ENCODE data around the gene CLK3.

CLK3 gene

DNA sequence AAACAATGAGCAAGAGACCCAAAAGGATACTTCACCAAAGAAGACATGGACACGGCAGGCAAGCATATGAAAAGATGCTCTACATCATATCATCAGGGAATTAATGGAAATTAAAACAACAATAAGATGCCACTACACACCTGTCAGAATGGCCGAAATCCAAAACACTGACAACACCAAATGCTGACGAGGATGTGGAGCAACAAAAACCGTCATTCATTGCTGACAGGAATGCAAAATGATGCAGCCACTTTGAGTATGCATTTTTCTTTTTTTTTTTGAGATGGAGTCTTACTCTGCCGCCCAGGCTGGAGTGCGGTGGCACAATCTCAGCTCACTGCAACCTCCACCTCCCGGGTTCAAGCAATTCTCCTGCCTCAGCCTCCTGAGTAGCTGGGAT lies 61.2 kb downstream of the CLK3 start:
- Histone ChIP-seq H3K27me3 (ENCODE audit: insufficient read depth, poor library complexity, severe bottlenecking) (no peaks in the 10 kb centered on the region), H3K4me3 (replicated peaks; ENCODE audit: insufficient read depth, low read length) (no peak overlapping the region), H3K27ac (replicated peaks) (no peak overlapping the region)
- no peak for DNase-seq (ENCODE audit: low read depth in 1 of 2, low spot score in 1 of 2)
- no peak for TF ChIP-seq POLR2AphosphoS5 (IDR thresholded peaks at IDR 0.05; ENCODE audit: low read depth)
- no peak for TF ChIP-seq GABPA (IDR thresholded peaks at IDR 0.05; ENCODE audit: low read depth)
- no peak for TF ChIP-seq SPI1 (IDR thresholded peaks at IDR 0.05; ENCODE audit: borderline replicate concordance, low read depth)
- TF ChIP-seq, protein P1, sequence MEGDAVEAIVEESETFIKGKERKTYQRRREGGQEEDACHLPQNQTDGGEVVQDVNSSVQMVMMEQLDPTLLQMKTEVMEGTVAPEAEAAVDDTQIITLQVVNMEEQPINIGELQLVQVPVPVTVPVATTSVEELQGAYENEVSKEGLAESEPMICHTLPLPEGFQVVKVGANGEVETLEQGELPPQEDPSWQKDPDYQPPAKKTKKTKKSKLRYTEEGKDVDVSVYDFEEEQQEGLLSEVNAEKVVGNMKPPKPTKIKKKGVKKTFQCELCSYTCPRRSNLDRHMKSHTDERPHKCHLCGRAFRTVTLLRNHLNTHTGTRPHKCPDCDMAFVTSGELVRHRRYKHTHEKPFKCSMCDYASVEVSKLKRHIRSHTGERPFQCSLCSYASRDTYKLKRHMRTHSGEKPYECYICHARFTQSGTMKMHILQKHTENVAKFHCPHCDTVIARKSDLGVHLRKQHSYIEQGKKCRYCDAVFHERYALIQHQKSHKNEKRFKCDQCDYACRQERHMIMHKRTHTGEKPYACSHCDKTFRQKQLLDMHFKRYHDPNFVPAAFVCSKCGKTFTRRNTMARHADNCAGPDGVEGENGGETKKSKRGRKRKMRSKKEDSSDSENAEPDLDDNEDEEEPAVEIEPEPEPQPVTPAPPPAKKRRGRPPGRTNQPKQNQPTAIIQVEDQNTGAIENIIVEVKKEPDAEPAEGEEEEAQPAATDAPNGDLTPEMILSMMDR (IDR thresholded peaks at IDR 0.05; ENCODE audit: insufficient read depth, low read length) = no peak
- TF ChIP-seq, protein P2, sequence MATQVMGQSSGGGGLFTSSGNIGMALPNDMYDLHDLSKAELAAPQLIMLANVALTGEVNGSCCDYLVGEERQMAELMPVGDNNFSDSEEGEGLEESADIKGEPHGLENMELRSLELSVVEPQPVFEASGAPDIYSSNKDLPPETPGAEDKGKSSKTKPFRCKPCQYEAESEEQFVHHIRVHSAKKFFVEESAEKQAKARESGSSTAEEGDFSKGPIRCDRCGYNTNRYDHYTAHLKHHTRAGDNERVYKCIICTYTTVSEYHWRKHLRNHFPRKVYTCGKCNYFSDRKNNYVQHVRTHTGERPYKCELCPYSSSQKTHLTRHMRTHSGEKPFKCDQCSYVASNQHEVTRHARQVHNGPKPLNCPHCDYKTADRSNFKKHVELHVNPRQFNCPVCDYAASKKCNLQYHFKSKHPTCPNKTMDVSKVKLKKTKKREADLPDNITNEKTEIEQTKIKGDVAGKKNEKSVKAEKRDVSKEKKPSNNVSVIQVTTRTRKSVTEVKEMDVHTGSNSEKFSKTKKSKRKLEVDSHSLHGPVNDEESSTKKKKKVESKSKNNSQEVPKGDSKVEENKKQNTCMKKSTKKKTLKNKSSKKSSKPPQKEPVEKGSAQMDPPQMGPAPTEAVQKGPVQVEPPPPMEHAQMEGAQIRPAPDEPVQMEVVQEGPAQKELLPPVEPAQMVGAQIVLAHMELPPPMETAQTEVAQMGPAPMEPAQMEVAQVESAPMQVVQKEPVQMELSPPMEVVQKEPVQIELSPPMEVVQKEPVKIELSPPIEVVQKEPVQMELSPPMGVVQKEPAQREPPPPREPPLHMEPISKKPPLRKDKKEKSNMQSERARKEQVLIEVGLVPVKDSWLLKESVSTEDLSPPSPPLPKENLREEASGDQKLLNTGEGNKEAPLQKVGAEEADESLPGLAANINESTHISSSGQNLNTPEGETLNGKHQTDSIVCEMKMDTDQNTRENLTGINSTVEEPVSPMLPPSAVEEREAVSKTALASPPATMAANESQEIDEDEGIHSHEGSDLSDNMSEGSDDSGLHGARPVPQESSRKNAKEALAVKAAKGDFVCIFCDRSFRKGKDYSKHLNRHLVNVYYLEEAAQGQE (IDR thresholded peaks at IDR 0.05; ENCODE audit: insufficient replicate concordance, low read depth) = no peak

Measured in HL-60 (cell line).